Hematopoietic multipotent progenitor cell treated with erythropoietin and hydrocortisone succinate and interleukin-3 and kit ligand, for 4 days (in vitro differentiated cells): ENCODE measurements around the gene ZNF84.

ENCODE experiments used
- DNase-seq: peaks from one replicate; pipeline ENCODE4 v3.0.0-alpha.2; 2015

ZNF84 gene

GRCh38 chr12:133037207-133038005 lies at the start of gene ZNF84:
Gene ZNF84, plus strand, starts transcription at chr12:133037509. Its CDS starts 3,959 bp downstream, at chr12:133041468.
- peak; percentile 99 for DNase-seq

DNA sequence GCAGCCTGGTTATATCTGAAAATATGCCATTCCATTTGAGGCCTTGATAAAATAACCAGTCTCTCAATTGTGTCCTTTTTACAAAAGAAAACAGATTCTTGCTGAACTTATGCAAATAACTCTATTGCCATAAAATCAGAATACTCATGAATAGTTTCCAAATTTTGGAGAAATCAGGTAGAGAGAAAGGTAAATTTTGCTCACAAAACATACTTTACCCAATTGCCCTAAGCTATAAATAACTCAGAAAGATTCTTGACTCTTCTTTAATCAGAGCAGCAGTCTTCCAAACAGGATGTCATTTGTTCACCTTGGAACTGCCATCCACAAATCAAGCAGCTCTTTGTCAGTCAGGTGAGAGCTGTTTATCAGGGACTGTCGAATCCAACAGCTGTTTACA lies 38.6 kb upstream of the ZNF84 start:
- peak; percentile 13 for DNase-seq

DNA sequence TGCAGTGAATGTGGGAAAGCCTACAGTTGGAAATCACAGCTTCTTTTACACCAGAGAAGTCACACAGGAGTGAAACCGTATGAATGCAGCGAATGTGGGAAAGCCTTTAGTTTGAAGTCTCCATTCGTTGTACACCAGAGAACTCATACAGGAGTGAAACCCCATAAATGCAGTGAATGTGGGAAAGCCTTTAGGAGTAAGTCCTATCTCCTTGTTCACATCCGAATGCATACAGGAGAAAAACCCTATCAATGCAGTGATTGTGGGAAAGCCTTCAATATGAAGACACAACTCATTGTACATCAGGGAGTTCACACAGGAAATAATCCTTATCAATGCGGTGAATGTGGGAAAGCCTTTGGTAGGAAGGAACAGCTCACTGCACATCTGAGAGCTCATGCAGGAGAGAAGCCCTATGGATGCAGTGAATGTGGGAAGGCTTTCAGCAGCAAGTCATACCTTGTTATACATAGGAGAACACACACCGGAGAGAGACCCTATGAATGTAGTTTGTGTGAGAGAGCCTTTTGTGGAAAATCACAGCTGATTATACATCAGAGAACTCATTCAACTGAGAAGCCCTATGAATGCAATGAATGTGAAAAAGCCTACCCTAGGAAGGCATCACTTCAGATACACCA lies 26.5 kb upstream of the ZNF84 start:
- no peak for DNase-seq

DNA sequence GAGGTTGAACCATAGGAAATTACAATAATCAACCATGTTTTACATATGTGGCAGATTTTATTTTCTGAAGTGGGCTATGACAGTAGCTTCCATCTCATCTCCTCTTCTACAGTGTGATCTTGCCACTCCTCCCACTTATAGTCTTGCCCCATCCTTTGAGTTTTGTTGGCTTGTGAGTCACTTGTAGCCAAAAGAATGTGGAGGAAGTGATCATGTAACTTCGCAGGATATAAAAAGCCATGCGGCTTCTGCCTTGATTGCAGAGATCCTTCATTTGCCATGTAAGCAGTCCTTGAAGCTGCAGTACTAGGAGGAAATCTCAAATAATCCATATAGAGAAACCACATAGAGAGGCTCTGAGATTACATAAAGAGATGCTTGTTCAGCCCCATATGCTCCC lies 13.7 kb upstream of the ZNF84 start:
- DNase-seq = no peak

DNA sequence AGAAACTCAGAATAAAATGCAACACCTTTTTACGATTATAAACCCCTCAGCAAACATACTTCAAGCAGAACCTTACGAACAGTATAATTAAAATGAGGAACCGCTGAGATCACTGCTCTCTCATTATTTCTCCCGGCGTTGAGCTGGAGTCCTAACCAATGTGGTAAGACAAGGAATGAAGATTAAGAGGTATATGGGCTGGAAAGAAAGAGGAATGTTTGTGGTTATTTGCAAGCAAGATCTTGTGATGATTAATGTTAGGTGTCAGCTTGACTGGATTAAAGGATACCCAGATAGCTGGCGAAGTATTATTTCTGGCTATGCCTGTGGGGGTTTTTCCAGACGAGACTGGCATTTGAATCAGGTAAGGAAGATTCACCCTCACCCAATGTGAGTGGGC lies 10.3 kb upstream of the ZNF84 start:
- no peak for DNase-seq

DNA sequence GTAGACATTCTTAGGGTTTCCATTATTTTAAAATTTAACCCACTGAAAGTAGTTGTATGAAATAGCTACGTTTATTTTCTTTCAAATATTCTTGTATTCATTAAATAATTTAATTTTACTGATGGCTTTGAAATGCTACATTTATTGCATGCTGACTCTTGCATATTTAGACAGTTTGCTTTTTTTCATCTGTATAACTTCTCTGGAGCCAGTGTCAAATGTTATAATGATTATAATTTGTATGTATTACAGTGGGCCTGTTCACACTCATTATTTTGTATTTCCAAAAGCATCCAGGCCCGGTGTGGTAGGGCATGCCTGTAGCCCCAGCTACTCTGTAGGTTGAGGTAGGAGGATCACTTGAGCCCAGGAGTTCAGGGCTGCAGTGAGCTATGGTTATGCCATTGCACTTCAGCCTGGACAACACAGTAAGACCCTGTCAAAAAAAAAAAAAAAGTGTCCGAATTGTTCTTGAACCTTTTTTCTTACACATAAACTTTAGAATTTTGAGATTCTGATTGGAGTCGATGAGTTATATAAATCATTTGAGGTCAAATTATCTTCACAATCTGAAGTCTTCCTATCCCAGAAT lies 905 bp downstream of the ZNF84 start:
- peak; percentile 34 for DNase-seq

DNA sequence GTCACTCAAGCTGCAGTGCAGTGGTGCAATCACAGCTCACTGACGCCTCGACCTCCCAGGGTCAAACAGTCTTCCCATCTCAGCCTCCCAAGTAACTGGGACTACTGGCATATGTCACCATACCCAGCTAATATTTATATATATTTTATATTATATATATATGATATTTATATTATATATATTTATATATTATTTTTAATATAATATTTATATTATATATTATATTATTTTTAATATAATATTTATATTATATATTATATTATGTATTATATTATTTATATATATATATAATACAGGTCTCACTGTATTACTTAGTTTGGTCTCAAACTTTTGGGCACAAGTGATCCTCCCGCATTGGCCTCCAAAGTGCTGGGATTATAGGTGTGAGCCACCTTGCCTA lies 9.4 kb downstream of the ZNF84 start:
- DNase-seq = no peak

DNA sequence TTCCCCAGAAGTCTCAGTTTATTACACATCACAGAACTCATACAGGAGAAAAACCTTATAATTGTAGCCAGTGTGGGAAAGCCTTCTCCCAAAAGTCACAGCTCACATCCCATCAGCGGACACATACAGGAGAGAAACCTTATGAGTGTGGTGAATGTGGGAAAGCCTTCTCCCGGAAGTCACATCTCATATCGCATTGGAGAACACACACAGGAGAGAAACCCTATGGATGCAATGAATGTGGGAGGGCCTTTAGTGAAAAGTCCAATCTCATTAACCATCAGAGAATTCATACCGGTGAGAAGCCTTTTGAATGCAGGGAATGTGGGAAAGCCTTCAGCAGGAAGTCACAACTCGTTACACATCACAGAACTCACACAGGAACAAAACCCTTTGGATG lies 20.1 kb downstream of the ZNF84 start:
- DNase-seq = no peak

- DNase-seq = peak; percentile 29
These were observed 21.1 kb downstream of the ZNF84 start for GRCh38 chr12:133058203-133059113.

DNA sequence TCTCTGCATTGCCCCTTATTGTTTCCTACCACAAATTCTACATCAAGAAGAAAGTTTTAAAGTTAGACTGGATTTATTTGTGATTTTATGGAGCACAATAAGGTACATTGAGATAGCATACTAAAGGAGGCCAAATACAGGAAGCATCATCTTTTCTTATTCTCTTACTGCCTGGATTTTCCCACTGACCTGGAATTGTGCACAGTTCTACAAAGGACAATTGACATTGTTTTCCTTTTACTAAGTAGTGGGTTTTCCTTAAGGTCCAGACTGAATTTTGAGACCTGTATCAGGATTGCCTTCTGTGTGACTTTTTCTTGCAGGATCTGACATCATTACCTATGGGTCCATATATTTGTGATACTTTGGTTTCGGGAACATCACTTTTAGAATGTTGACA lies 24.6 kb downstream of the ZNF84 start:
- no peak for DNase-seq

GRCh38 chr12:133063556-133063955 lies 26.2 kb downstream of the ZNF84 start:
- no peak for DNase-seq

DNA sequence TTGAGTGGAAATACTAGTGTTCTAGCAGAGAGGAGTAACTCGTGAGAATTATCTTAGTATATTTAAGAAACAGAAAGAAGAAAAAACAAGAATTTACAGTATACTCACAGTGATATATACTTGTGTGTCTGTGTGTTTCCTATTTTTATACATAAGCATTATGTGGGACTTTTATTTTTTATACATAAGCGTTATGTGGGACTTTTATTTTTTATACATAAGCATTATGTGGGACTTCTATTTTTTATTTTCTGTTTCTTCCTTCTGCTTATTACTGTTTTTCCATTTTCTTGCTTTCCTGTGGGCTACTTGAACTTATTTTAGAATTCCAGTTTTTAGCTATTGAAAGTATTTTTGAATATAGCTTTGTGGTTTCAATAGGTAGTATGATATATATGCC lies 36.5 kb downstream of the ZNF84 start:
- no peak for DNase-seq

GRCh38 chr12:133080026-133080367 lies 42.7 kb downstream of the ZNF84 start:
- DNase-seq = peak; percentile 99

- DNase-seq = peak; percentile 98
These were observed 43.3 kb downstream of the ZNF84 start, which contains the start of gene ZNF140 for GRCh38 chr12:133080368-133081158. Gene ZNF140, plus strand, starts transcription at chr12:133080923. Its CDS starts 398 bp downstream, at chr12:133081321.

DNA sequence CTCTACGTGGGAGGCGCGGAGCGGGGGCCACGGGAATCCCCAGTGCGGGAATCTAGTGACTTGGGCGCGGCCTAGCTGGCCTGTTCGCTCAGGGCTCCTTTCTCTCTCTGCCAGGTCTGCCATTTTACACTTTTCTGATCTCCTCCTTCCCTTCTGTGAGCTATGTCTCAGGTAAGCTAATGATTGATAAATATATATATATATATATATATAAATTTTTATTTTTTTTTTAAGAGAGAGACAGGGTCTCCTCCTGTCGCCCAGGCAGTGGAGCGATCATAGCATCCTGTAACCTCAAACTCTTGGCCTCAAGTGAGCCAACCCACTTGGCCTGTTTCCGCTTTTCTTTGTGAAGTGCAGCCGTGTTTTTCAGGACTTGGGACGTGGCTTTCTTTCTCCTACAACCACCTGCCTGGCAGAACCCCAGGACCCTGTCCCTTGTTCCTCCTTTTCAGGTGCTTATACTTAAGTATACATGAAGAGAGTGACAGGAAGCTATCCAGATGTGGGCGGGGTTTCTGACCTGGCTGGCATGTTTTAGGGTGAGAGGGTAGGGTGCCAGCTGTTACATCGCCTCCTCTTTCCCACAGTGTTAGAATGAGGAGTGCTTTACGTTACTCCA lies 44.0 kb downstream of the ZNF84 start:
- DNase-seq = peak; percentile 24

DNA sequence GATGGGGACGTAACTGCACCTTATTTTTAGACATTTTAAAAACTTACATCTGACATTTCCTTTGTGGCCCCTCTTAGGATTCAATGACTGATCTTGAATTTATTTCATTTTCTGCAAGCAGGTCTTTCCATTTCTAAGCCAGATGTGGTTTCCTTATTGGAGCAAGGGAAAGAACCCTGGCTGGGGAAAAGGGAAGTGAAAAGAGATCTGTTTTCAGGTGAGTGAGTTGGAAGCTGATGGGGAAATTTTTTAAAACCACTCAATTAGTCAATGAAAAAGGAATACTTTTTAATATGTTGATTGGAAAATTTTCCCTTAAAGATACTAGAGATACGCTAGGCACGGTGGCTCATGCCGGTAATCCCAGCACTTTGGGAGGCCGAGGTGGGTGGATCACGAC lies 46.0 kb downstream of the ZNF84 start:
- DNase-seq = no peak

DNA sequence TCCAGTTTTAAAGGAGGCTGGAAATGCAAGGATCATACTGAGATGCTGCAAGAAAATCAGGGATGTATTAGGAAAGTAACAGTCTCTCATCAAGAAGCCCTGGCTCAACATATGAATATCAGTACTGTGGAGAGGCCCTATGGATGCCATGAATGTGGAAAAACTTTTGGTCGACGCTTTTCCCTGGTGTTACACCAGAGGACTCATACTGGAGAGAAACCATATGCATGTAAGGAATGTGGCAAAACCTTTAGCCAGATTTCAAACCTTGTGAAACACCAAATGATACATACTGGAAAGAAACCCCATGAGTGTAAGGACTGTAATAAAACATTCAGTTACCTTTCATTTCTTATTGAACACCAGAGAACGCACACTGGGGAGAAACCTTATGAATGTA lies 68.3 kb downstream of the ZNF84 start:
- DNase-seq = peak; percentile 13

DNA sequence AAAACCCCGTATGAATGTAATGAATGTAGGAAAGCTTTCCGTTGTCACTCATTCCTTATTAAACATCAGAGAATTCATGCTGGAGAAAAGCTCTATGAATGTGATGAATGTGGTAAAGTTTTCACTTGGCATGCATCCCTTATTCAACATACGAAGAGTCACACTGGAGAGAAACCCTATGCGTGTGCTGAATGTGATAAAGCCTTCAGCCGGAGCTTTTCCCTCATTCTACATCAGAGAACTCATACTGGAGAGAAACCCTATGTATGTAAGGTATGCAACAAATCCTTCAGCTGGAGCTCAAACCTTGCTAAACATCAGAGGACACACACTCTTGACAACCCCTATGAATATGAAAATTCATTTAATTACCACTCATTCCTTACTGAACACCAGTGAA lies 68.9 kb downstream of the ZNF84 start:
- DNase-seq = peak; percentile 29

GRCh38 chr12:133107121-133107520 lies 69.8 kb downstream of the ZNF84 start:
- DNase-seq = no peak

- no peak for DNase-seq
These were observed 70.8 kb downstream of the ZNF84 start for GRCh38 chr12:133108150-133108549.
